Measurements from ENCODE around the gene MICAL3. TPM values are rescaled to one million over a fixed set of nuclear protein-coding genes. Genes with fewer than 3 reads are reported as not detected.

The MICAL3 gene
- total RNA-seq (2022; extraction: Qiagen RNA extraction; ENCODE audit: low read depth): 22.8 to 38.5 TPM (median 30.5 TPM) in 5 replicates

DNA sequence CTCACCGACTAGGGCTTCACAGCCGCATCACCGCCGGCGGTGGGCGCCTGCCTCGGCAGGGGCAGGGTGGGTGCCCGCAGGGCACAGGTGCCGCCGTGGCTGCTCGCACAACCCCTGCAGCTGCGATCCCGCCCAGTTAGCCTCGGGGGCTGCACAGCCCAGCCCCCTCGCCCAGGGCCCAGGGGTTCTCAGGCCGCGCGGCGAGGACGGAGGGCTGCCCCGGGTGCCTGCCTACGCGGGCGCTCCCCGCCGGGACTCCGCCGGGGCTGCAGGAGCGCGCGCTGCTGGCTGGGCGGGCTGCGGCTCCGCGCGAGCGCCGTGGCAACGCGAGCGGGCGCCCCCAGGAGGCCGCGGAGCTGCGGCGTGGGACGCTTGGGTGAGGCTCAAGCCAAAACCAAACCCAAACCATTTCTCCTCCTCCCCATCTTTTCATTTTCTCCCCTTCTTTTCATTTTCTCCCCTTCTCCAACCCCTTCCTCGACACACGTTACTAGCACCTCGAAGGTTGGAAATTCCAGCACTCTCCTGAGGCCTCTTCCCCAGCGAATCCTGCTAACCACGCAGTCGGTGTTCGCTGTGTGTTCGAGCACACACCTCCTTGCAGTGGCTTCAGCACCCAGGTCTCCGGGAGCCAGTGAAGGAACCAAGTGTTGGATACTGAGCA is at the start of gene MICAL3:
Gene MICAL3 (minus strand): TSS at position 286 of the 664 bp plus-strand sequence. CDS start 117,749 bp downstream, outside the sequence.

DNA sequence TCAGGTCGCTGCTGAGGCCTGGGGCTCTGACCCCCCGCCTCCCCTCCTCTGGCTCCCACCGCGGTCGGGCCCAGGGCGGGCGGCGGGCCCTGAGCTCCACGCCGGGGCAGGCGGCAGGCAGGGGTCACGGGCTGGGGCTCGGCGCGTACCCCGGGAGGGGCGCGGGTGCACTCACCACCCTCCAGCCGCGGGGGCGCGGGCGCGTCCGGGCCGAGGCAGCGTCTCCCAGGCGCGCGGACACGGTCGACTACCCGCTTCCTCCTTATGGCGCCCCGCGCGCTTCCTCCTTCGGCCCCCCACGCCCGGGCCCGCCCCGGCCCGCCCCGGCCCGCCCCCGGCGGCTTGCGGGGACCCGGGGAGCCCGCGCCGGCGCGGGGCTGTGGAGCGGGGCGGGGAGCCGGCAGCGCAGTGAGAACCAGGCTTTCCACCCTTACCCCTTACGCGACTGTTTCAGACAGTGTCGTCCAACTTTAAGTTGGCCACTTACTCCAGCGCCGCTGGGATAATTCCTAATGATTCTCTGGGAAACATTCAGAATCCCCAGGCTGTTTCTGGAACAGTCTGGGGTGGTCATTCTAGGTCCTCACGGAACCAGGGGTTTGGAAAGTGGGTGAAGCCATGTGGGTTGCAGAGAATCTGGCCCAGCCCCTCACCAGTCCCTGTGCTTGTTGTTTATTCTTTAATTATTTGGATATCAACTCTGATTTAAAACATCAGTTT is 250.0 kb downstream of the MICAL3 start, which contains the start of gene BID:
Gene BID (minus strand): TSS at position 264 of the 720 bp plus-strand sequence. CDS start 24,353 bp downstream, outside the sequence.

Other genes starting within 250 kb of the MICAL3 start
- 8.4 to 11.5 TPM (median 10.1 TPM) in 5 replicates for gene PEX26, start 53.4 kb upstream of the MICAL3 start, total RNA-seq (2022; extraction: Qiagen RNA extraction; ENCODE audit: low read depth)
- gene TUBA8, start 86.2 kb upstream of the MICAL3 start, total RNA-seq (2022; extraction: Qiagen RNA extraction; ENCODE audit: low read depth): 0.30 to 0.78 TPM (median 0.55 TPM) in 5 replicates
- gene USP18, start 125.6 kb upstream of the MICAL3 start, total RNA-seq (2022; extraction: Qiagen RNA extraction; ENCODE audit: low read depth): 4.4 to 5.5 TPM (median 5.2 TPM) in 5 replicates